Measurements from ENCODE around the gene LHX2. TPM values are rescaled to one million over a fixed set of nuclear protein-coding genes. Genes with fewer than 3 reads are reported as not detected.

The LHX2 gene
- total RNA-seq, 2 experiments from 2014 or later, result 0.14 TPM; not detected in 1

- no peaks in the 10 kb centered on the region for H3K36me3 ChIP-seq (ENCODE audit: insufficient read depth, low read length)
- intact Hi-C loops (cut with DNase I, micrococcal nuclease), result no loop called here
- no peak overlapping the region for H3K27ac Mint-ChIP-seq
- H3K4me3 ChIP-seq (ENCODE audit: low read length), result no peak overlapping the region
- H3K9me3 ChIP-seq (ENCODE audit: control insufficient read depth in 1 of 2, insufficient read depth in 1 of 2, low read length in 2 of 2), result peaks cover 0 to 39% of the 10 kb centered on the region in 2 experiments
- H3K4me3 Mint-ChIP-seq, result no peak overlapping the region
- H3K4me1 ChIP-seq (ENCODE audit: insufficient read depth, low read length), result peaks cover 40% of the 10 kb centered on the region
- POLR2A ChIA-PET, result no interaction called here
- no peaks in the 10 kb centered on the region for H3K9me3 Mint-ChIP-seq
- DNase-seq (no peak), ATAC-seq (ENCODE audit: poor library complexity) (no peak)
- no peak overlapping the region for H3K27ac ChIP-seq (ENCODE audit: low read depth in 1 of 2, low read length in 2 of 2)
- no peak for TF ChIP-seq CTCF (IDR thresholded peaks at IDR 0.05)
- peaks cover 30% of the 10 kb centered on the region for H3K4me1 Mint-ChIP-seq (ENCODE audit: low read depth)
- no peaks in the 10 kb centered on the region for H3K36me3 Mint-ChIP-seq (ENCODE audit: low read depth)
- peaks cover 73% of the 10 kb centered on the region for H3K27me3 Mint-ChIP-seq
- peaks cover 76 to 95% of the 10 kb centered on the region in 2 experiments for H3K27me3 ChIP-seq (ENCODE audit: control insufficient read depth in 1 of 2, insufficient read depth in 2 of 2, low read length in 2 of 2)
- CTCF ChIA-PET, result no interaction called here
Observed at GRCh38 chr9:124010665-124011321, 775 bp upstream of the LHX2 start.

GRCh38 chr9:124012368-124013301 is 1.1 kb downstream of the LHX2 start:
- H3K4me3 Mint-ChIP-seq, result no peak overlapping the region
- Histone ChIP-seq H3K36me3 (ENCODE audit: insufficient read depth, low read length) (no peaks in the 10 kb centered on the region), H3K4me3 (ENCODE audit: low read length) (no peak overlapping the region), H3K9me3 (ENCODE audit: control insufficient read depth in 1 of 2, insufficient read depth in 1 of 2, low read length in 2 of 2) (peaks cover 0 to 52% of the 10 kb centered on the region in 2 experiments), H3K27me3 (ENCODE audit: control insufficient read depth in 1 of 2, insufficient read depth in 2 of 2, low read length in 2 of 2) (peaks cover 74 to 95% of the 10 kb centered on the region in 2 experiments), H3K27ac (ENCODE audit: low read depth in 1 of 2, low read length in 2 of 2) (no peak overlapping the region), H3K4me1 (ENCODE audit: insufficient read depth, low read length) (peaks cover 56% of the 10 kb centered on the region)
- H3K27me3 Mint-ChIP-seq, result peaks cover 68% of the 10 kb centered on the region
- H3K4me1 Mint-ChIP-seq (ENCODE audit: low read depth), result peaks cover 42% of the 10 kb centered on the region
- ChIA-PET POLR2A (no interaction called here), CTCF (no interaction called here)
- DNase-seq, result no peak
- TF ChIP-seq CTCF (IDR thresholded peaks at IDR 0.05), result no peak
- intact Hi-C loops (cut with DNase I, micrococcal nuclease), result no loop called here
- no peaks in the 10 kb centered on the region for H3K9me3 Mint-ChIP-seq
- H3K27ac Mint-ChIP-seq, result no peak overlapping the region
- no peaks in the 10 kb centered on the region for H3K36me3 Mint-ChIP-seq (ENCODE audit: low read depth)
- ATAC-seq (ENCODE audit: poor library complexity), result no peak

GRCh38 chr9:124013309-124014210 is 2.0 kb downstream of the LHX2 start:
- TF ChIP-seq CTCF (IDR thresholded peaks at IDR 0.05), result no peak
- peaks cover 72 to 93% of the 10 kb centered on the region in 2 experiments for H3K27me3 ChIP-seq (ENCODE audit: control insufficient read depth in 1 of 2, insufficient read depth in 2 of 2, low read length in 2 of 2)
- POLR2A ChIA-PET, result no interaction called here
- no peaks in the 10 kb centered on the region for H3K36me3 ChIP-seq (ENCODE audit: insufficient read depth, low read length)
- H3K4me3 ChIP-seq (ENCODE audit: low read length), result no peak overlapping the region
- peaks cover 57% of the 10 kb centered on the region for H3K4me1 ChIP-seq (ENCODE audit: insufficient read depth, low read length)
- peaks cover 0 to 55% of the 10 kb centered on the region in 2 experiments for H3K9me3 ChIP-seq (ENCODE audit: control insufficient read depth in 1 of 2, insufficient read depth in 1 of 2, low read length in 2 of 2)
- intact Hi-C loops (cut with DNase I, micrococcal nuclease), result no loop called here
- Mint-ChIP-seq H3K36me3 (ENCODE audit: low read depth) (no peaks in the 10 kb centered on the region), H3K27me3 (peaks cover 63% of the 10 kb centered on the region), H3K9me3 (no peaks in the 10 kb centered on the region), H3K4me1 (ENCODE audit: low read depth) (peaks cover 43% of the 10 kb centered on the region), H3K4me3 (no peak overlapping the region), H3K27ac (no peak overlapping the region)
- DNase-seq, result no peak
- CTCF ChIA-PET, result no interaction called here
- no peak overlapping the region for H3K27ac ChIP-seq (ENCODE audit: low read depth in 1 of 2, low read length in 2 of 2)
- ATAC-seq (ENCODE audit: poor library complexity), result no peak

All from CD4-positive, alpha-beta T cell (primary cell).